Panc1 (cell line): Measurements from ENCODE around the gene HDLBP. TPM values are rescaled to one million over a fixed set of nuclear protein-coding genes. Genes with fewer than 3 reads are reported as not detected.

Experiments used
- ATAC-seq: fragments of 200-7000 bp; cut with Tn5 transposase; 2 replicates; pipeline ENCODE4 v1.9.1; 2020; ENCODE audit warnings: mild to moderate bottlenecking, moderate library complexity
- BruUV-seq: library from RNA; stranded (reverse); fragments of 400-500 nt; replicated peaks from 2 replicates; lab custom pipeline; 2021; lab: Mats Ljungman, UMichigan
- CTCF ChIA-PET: fragments of 300-600 bp; sonication (Branson Sonifier 250); formaldehyde crosslinking; loops from one replicate; lab custom pipeline; 2022; ENCODE audit warnings: antibody characterized with exemption; lab: Charles Lee
- POLR2A ChIA-PET: fragments of 300-600 bp; sonication (Branson Sonifier 250); formaldehyde crosslinking; loops from one replicate; lab custom pipeline; 2022; ENCODE audit warnings: antibody characterized with exemption; lab: Charles Lee
- DNase-seq: peaks from one replicate; pipeline ENCODE4 v3.0.0-alpha.2; 2010; ENCODE audit warnings: low read depth, low spot score
- H3K27ac ChIP-seq: 2 replicates; pipeline ENCODE4 v1.5.1; 2011; ENCODE audit warnings: mild to moderate bottlenecking, low read length, inconsistent platforms
- H3K27me3 ChIP-seq: fragments of 200-500 bp; sonication (Bioruptor generic); 2 replicates; pipeline ENCODE4 v1.6.0; 2014; ENCODE audit warnings: low read length, inconsistent platforms; ENCODE audit not compliant: control insufficient read depth, insufficient read depth
- H3K36me3 ChIP-seq: fragments of 200-500 bp; sonication (Bioruptor generic); 2 replicates; pipeline ENCODE4 v1.5.1; 2014; ENCODE audit warnings: inconsistent platforms, mild to moderate bottlenecking, low read length, moderate library complexity; ENCODE audit not compliant: control insufficient read depth, insufficient read depth
- H3K4me1 ChIP-seq: 2 replicates; pipeline ENCODE4 v1.5.1; 2011; ENCODE audit warnings: inconsistent platforms, mild to moderate bottlenecking, low read length, moderate library complexity; ENCODE audit not compliant: control insufficient read depth, insufficient read depth
- H3K4me3 ChIP-seq, 2 experiments: 2 replicates each; pipeline ENCODE4 v1.5.1; 2011 to 2012; ENCODE audit warnings: low read depth in 2 of 2, low read length in 2 of 2, mild to moderate bottlenecking in 2 of 2, inconsistent platforms in 1 of 2, moderate library complexity in 1 of 2
- H3K9me3 ChIP-seq: fragments of 200-500 bp; sonication (Bioruptor generic); 2 replicates; pipeline ENCODE4 v1.5.1; 2014; ENCODE audit warnings: low read depth, mild to moderate bottlenecking, inconsistent platforms, low read length, moderate library complexity; ENCODE audit not compliant: control insufficient read depth, insufficient read depth
- CTCF ChIP-seq: fragments of 450-650 bp; IDR thresholded peaks from 2 replicates; pipeline ENCODE4 v1.5.1; 2017; ENCODE audit warnings: mild to moderate bottlenecking
- POLR2AphosphoS5 ChIP-seq: IDR thresholded peaks from 2 replicates; pipeline ENCODE4 v1.6.1; 2012; ENCODE audit warnings: mild to moderate bottlenecking, low read depth, low read length, moderate library complexity
- REST ChIP-seq, 2 experiments: IDR thresholded peaks; 2 replicates each; pipeline ENCODE4 v1.6.1; 2011 to 2012; ENCODE audit warnings: low read depth in 2 of 2, control low read depth in 1 of 2, low read length in 1 of 2, mild to moderate bottlenecking in 1 of 2, moderate library complexity in 1 of 2; ENCODE audit not compliant: insufficient read depth in 1 of 2
- SIN3A ChIP-seq: IDR thresholded peaks from 2 replicates; pipeline ENCODE4 v1.6.1; 2012; ENCODE audit warnings: low read depth, mild to moderate bottlenecking, low read length, moderate library complexity, borderline replicate concordance; ENCODE audit not compliant: insufficient read depth
- TCF7L2 ChIP-seq: IDR thresholded peaks from 2 replicates; pipeline ENCODE4 v1.6.1; 2011; ENCODE audit warnings: mild to moderate bottlenecking, low read depth, low read length, inconsistent platforms
- in situ Hi-C: cut with HindIII; loops from 2 replicates; pipeline ENCODE4 v1.10.0; 2016; ENCODE audit warnings: low sequenced_read_pairs, low pct_unique_long_range_greater_than_20kb
- intact Hi-C: fragments of 100-400 bp; cut with micrococcal nuclease; formaldehyde crosslinking; loops from one replicate; pipeline ENCODE4 v1.10.0; 2022; ENCODE audit not compliant: unreplicated experiment
- total RNA-seq: library from RNA; stranded (reverse); gene quantifications from one replicate; pipeline ENCODE4 v1.2.1, GENCODE V29; 2021; ENCODE audit not compliant: unreplicated experiment

The HDLBP gene
- total RNA-seq, 1 experiment from 2014 or later: 656 TPM

DNA sequence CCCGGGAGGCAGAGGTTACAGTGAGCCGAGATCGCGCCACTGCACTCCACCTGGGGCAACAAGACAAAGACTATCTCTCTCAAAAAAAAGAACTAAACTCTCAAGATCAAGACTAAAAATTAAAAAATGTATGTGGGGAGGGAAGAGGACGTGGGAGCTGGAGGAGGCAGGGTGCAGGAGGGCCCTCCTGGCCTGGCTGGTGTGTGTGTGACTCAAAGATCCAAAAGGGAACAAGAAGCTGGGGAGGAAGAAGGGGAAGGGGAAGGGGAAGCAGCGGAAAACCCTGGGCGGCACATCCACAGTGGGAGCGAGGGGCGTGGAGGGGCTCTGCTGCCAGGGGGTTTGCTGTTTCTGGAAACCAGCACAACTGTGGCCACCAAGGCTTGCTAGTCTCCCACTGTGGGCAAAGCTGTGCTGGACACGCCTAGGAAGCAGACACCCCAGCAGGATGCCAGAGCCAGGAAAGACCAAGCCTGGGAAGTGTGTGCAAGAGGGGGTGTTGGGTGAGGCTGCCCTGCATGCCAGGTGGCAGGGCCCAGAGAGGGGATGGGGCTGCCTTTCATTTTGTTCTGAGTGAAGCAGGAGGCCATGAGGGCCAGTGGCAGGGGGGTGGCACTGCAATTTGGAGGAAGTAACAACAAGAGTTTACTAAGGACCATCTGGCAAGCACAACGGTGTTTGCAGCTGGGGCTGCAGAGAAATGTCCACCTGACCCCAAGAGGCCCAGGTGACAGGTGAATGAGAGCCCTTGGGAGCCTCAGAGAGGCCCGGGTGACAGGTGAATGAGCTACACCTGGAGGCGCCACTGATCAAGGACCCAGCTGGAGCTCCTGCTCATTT lies 82.5 kb downstream of the HDLBP start:
- Histone ChIP-seq H3K27ac (no peak overlapping the region), H3K36me3 (peaks cover 21% of the 10 kb centered on the region), H3K4me3 (no peak overlapping the region), H3K27me3 (no peaks in the 10 kb centered on the region), H3K4me1 (no peaks in the 10 kb centered on the region), H3K9me3 (no peaks in the 10 kb centered on the region)
- ChIA-PET CTCF (no interaction called here), POLR2A (interaction anchor here (0.5 to 0.6 kb wide), 2 partner anchors 50 to 128 kb away, joined by 3 to 7 read pairs; no protein-coding TSS in a partner anchor)
- in situ Hi-C loops (no loop called here), intact Hi-C loops (no loop called here)
- ATAC-seq (no peak), DNase-seq (no peak)
- TF ChIP-seq TCF7L2: no peak
- no peak for TF ChIP-seq REST (IDR thresholded peaks at IDR 0.05; ENCODE audit: insufficient read depth in 1 of 2, low read depth in 2 of 2, low read length in 1 of 2)
- TF ChIP-seq CTCF: no peak
- no peak for TF ChIP-seq SIN3A
- TF ChIP-seq POLR2AphosphoS5: no peak
- BruUV-seq: no TSS peak

- ChIA-PET POLR2A (no interaction called here), CTCF (no interaction called here)
- no peak overlapping the region for H3K4me3 ChIP-seq
- no peak overlapping the region for H3K27ac ChIP-seq
- no peaks in the 10 kb centered on the region; the same call in 1 of the 2 replicates for H3K4me1 ChIP-seq
- H3K9me3 ChIP-seq: no peaks in the 10 kb centered on the region
- no peak for DNase-seq
- in situ Hi-C loops: no loop called here
- intact Hi-C loops: no loop called here
- H3K27me3 ChIP-seq: no peaks in the 10 kb centered on the region
- peaks cover 13% of the 10 kb centered on the region for H3K36me3 ChIP-seq
- no peak for TF ChIP-seq REST (IDR thresholded peaks at IDR 0.05; ENCODE audit: insufficient read depth in 1 of 2, low read depth in 2 of 2, low read length in 1 of 2)
- no peak for TF ChIP-seq POLR2AphosphoS5
- no peak for TF ChIP-seq SIN3A
- no peak for TF ChIP-seq CTCF
- no peak for TF ChIP-seq TCF7L2
- BruUV-seq: no TSS peak
- ATAC-seq: no peak
Observed at GRCh38 chr2:241230435-241230834, 85.0 kb downstream of the HDLBP start.
